Activated T-cell treated with anti-CD3 and anti-CD28 coated beads for 48 hours (primary cell): Measurements from ENCODE around the gene PALLD.

Experiments used
- DNase-seq: peaks from one replicate; pipeline ENCODE4 v3.0.0-alpha.2; 2020; ENCODE audit warnings: low read depth

Gene PALLD

DNA sequence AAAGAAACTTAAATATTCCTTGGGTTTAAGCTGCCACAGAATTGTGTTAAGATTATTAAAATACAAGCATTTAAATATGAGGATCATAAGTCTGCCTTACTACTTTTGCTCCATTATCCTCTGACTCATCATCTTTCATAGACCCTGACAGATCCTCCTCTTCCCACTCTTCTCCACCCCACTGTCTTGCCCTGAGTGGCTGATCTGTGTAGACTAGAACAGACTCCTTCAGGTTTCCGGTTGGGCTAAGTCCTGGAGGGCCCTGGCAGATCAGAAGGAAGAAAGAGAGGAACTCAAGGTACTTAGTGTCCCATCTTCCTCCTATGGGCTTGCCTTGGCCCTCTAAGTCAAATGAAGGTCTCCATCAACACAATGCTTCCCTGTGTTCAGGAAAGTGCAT lies 30.7 kb downstream of the PALLD start:
- DNase-seq = no peak

DNA sequence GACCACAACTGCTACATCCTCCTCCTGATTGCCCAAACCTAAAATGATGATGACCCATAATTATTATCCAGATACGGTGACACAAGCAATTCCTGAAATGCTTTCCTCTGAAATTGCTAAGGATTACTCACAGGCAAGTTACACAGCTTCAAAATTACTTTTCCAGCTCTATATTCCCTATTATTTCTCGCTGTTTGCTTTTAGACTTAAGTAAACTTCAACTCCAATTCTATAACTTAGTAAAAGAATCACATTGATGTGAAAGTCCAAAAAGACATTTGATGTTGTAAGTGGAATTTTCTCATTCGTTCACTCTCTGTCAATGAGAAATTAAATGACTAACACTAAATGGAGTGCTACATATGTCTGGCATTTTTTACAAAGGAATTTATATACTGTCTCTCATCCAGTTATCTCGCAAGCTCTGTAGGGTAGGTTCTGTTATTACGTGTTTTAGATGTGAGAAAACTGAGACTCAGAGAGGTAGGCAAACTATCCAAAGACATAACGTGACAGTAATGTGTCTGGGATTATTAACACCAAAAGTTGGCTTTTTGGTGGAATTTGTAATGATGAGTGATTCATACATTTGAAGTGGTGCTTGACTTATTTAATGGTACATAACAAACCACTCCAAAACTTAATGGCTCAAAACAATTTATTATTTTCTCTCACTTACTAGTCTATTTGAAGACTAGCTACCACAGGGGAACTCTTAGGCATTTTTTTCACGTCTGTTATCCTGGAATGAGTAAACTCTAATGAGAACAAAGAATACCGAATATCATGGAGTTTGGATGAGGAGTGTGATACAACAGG lies 31.5 kb downstream of the PALLD start:
- DNase-seq = no peak

DNA sequence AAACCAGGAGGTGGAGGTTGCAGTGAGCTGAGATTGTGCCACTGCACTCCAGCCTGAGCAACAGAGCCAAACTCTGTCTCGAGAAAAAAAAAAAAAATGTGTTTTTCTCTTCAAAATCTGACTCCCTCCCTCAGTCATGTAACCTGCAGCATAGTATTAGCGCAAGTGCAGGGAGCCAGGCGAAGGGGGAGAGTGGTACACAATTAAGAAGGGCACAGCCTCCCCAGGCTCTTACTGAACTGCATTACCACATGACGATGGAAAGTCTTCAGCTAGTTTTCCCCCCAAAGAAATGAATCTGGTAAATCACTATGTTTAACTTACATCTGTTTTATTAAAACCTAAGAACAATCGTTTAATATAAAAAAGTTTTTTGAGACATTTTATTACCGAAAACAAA lies 32.4 kb downstream of the PALLD start:
- no peak for DNase-seq

GRCh38 chr4:168531305-168531704 lies 34.5 kb downstream of the PALLD start:
- no peak for DNase-seq

DNA sequence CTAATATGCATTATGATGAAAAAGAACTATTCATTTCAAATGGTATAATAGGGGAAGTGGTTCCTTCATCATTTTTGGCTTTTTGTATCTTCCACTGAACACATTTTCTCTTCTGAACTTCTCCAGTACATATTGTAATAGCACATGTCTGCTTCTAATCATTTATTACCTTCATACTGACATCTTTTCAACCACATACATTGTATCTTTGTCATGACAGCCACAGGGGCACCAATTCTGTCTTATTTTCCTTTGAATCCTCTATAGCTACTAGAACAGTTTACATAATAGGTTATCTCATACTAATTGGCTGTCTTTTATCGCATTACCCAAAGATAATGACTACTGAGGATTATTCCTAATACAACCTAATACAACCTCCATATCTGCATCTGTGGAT lies 37.7 kb downstream of the PALLD start:
- no peak for DNase-seq

DNA sequence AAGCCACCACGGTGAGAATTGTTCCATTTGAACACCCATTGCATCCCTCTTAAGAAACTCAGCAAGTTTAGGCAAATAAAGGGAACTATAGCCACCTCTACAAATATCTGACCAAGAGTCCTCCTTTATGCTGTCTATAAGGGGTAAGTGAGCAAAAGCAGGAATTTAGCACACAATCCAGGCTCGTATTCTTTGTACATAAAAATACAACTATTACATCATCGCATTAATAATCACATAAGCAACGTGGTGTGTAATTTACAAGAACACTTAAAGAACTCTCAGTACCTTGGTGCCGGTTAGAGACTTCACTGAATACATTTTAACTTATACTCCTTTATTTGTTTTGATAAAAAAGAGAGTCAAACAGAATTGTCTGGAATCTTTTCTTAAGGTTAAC lies 38.8 kb downstream of the PALLD start:
- DNase-seq = no peak

GRCh38 chr4:168536448-168536847 lies 39.6 kb downstream of the PALLD start:
- DNase-seq = no peak

DNA sequence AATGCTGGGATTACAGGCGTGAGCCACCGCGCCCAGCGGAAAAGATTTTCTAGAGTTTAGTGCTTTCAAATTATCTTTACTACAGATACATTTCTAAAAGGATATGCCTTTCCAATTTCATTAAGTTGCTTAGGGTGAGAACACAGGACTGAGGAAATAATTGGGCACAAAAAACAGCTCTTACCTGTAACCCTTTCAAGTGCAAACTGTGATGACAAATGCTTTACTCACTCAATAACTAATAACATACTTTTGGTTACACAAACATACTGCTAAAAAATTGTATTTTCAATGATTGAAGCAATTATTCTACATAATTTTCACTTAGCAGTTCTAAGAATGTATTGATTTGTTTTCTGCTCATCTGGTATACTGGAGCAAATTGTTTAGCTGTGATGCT lies 40.2 kb downstream of the PALLD start:
- DNase-seq = no peak

DNA sequence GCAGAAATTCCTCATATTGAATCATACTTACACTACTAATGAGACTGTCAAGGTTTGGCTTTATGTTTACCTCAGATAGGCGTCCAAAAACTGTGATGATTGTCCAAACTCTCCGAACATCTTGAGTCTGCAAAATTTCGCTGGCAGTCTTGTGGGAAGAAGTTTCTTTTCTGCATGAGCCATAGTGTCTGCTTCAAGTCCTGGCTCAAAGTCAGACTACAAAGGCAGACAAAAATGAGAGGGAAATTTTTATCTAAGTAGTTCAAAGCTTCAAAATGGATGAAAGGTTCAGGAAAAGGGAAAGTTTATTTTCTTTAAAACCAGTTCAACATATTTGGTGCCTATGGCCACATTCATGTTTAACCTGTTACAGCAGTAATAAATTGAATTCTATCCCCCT lies 40.7 kb downstream of the PALLD start:
- no peak for DNase-seq

GRCh38 chr4:168538632-168539031 lies 41.8 kb downstream of the PALLD start:
- no peak for DNase-seq

GRCh38 chr4:168540086-168540485 lies 43.2 kb downstream of the PALLD start:
- DNase-seq = no peak

- DNase-seq = no peak
These were observed 43.8 kb downstream of the PALLD start for GRCh38 chr4:168540503-168541265.

DNA sequence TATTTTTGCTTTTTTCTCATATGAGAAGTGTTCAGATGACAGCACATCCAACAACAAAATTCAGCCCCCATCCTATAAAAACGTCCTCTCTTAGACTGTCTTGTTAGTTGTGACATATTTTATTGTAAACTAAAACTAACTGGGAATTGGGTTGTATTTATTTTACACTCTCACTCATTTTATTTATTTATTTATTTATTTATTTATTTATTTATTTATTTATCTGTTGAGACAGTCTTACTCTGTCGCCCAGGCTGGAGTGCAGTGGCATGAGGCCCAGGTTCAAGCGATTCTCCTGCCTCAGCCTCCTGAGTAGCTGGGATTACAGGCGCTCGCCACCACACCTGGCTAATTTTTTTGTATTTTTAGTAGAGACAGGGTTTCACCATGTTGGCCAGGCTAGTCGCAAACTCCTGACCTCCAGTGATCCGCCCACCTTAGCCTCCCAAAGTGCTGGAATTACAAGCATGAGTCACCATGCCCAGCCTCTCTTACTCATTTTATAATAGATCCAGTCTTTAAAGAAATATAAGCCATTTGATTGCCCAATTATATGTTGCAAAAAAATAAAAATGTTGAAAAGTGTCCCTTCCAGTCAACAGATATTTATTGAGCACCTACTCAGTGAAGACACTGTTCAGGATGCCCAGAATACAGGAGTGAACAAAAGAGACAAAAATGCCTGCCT lies 44.6 kb downstream of the PALLD start:
- DNase-seq = no peak

- DNase-seq = no peak
These were observed 52.3 kb downstream of the PALLD start for GRCh38 chr4:168549143-168549542.

DNA sequence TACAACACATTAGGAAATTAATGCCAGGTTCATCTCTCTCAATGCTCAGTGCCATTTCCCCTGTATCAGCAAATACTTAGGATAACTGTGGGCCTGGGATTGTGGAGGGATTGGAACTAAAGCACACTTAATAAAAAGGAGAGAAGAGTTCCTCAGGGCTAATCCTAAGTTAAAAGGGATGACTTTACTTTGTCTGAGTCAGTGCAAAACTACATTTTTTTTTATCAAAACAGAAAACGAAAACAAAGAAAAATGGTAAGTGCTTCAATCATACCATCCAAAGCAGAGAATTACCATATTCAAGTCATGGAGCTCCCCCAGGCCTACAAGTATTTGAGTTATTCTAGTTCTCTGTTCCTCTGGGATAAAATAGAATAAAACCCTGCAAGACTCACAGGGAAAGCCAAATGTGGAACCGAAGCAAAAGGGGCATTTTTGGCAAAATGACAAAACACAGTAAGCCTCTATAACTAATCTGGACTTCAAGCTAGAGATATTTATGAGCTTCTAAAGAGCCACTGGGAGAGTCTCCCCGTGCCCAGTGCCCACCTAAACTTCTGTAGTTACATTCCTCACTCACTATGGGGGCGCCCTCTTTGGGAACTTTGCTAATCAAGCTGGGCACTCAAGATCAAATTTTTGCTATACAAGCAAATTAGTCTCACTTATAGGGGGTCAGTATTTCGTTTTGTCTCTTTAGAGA lies 53.4 kb downstream of the PALLD start:
- no peak for DNase-seq

DNA sequence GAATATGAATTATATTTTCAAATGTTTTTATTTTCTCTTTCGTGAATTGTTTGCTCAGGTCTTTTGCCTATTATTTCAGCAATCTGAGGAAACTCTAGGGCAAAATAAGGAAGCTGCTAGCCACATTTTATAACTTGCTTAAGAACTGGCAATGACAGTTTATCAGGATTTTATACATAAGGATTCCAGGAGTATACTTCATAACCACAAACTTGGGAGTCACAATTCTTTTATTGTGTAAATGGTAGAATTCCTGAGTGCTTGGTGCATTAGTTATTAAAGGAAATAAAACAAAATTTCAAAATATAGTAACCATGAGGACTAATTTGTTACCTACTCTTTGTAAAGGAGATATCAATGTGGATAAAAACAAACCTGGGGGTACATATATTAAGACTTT lies 54.4 kb downstream of the PALLD start:
- DNase-seq = no peak

DNA sequence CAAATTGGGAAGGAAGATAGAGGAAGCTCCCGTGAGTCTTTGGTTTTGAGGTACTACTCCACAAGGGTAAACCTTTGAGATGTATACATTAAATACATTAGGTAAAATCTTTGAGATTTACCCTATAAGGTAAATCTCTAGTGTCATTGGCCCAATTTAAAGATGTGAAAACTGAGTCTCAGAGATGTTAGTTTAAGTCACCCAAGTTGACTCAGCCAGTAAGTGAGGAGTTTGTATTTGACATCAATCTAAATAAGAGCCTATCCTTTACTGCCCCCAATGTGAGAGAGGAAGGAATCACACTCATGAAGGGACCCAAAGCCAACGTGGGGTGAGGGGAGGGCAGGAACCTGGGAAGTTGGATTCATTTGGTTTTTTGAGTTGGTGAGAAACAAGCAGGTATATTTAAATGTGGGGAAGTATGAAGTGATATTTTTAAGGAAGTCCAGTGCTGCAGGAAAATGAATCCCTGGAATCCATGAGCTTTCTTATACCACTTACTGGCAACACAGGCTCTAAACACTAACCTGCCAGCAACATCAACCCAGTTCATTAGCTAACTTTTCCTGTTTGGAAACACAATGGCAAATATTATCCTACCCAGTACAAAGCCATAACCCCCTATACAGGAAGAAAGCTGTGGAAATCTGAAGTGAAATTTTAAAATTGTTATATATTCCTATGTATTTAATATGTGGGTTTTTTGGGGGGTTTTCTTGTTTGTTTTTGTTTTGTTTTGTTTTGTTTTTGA lies 55.3 kb downstream of the PALLD start:
- no peak for DNase-seq

- no peak for DNase-seq
These were observed 57.0 kb downstream of the PALLD start for GRCh38 chr4:168553714-168554370.

DNA sequence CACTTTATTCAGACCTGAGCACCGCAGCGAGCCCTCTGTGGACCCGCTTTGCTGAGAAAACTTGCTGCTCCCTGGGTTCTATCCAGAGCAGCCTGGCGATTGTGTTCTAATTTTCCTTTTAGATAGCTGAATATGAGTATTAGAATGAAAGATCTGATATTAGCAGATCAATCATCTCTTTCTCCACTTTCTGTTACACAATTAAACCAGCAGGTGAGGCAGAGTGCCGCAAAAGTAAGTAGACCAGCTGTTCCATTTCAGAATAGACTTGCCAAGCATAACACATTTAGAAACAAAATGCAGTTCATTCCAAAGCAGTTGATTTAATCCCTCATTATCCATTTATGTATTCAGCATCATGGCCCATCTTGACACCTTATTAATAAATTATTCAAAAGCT lies 58.6 kb downstream of the PALLD start:
- DNase-seq = no peak

- DNase-seq = no peak
These were observed 60.8 kb downstream of the PALLD start for GRCh38 chr4:168557658-168558057.

DNA sequence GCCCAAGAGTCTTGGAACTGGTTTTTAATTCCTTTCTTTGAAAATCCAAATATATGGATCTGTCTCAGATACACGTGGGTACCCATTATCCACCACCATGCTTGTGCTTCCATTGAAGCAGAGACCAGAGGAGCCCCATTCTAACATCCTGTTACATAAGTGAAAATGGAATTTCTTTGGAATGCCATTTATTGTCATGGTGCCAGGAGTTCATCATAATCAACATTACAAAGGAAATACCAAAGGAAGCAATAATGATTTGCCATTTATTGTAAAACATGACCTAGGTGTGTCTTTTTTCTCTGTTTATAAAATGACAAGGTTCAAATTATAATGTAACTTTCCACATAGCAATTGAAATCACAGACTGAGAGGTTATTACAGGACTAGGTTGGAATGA lies 61.7 kb downstream of the PALLD start:
- no peak for DNase-seq
